ENCODE data around the gene EAF1. TPM values are rescaled to one million over a fixed set of nuclear protein-coding genes. Genes with fewer than 3 reads are reported as not detected.

Gene EAF1
- total RNA-seq, 1 experiment from 2014 or later: 16.0 TPM

- Histone ChIP-seq H3K4me3 (peak overlapping the region; percentile 86), H3K4me1 (replicated peaks) (peaks cover 7% of the 10 kb centered on the region), H3K27ac (peak overlapping the region; percentile 25; the same call in 1 of the 2 replicates), H3K36me3 (peaks cover 46% of the 10 kb centered on the region), H3K9me3 (replicated peaks) (no peaks in the 10 kb centered on the region), H3K27me3 (replicated peaks) (no peaks in the 10 kb centered on the region)
- peak in 1 of 2 experiments; percentile 15 for DNase-seq (ENCODE audit: low read depth in 1 of 2, low spot score in 2 of 2)
Measured at GRCh38 chr3:15428539-15428938, 1.1 kb downstream of the EAF1 start.

GRCh38 chr3:15429080-15429479 is 1.7 kb downstream of the EAF1 start:
- H3K4me3 ChIP-seq: peak overlapping the region; percentile 86; the same call in 1 of the 2 replicates
- H3K27ac ChIP-seq: no peak overlapping the region; the same call in 1 of the 2 replicates
- DNase-seq (ENCODE audit: low read depth in 1 of 2, low spot score in 2 of 2): no peak
- H3K4me1 ChIP-seq (replicated peaks): peaks cover 7% of the 10 kb centered on the region
- no peaks in the 10 kb centered on the region for H3K9me3 ChIP-seq (replicated peaks)
- peaks cover 50% of the 10 kb centered on the region for H3K36me3 ChIP-seq
- no peaks in the 10 kb centered on the region for H3K27me3 ChIP-seq (replicated peaks)

DNA sequence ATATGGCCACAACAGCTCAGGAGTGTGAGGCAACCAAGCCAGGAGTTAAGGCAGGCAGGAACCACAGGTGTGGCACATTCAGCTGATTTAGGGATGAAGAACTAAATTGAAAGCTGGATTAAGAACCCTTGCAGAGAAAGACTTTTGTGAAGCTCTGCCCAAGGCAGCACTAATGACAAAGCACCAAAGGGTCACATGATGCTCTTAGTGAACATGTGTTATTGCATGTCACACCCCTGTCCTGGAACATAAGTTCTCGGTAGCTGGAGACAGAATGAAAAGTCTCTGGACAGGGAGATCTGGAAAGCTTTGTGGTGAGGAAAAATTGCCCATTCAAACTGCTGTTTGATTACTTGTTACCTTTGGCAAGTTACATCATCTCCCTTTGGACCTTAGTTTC is 3.2 kb downstream of the EAF1 start:
- no peaks in the 10 kb centered on the region for H3K27me3 ChIP-seq (replicated peaks)
- no peaks in the 10 kb centered on the region for H3K9me3 ChIP-seq (replicated peaks)
- H3K36me3 ChIP-seq: peaks cover 57% of the 10 kb centered on the region
- H3K4me3 ChIP-seq: no peak overlapping the region
- peaks cover 7% of the 10 kb centered on the region for H3K4me1 ChIP-seq (replicated peaks)
- no peak overlapping the region for H3K27ac ChIP-seq
- DNase-seq (ENCODE audit: low read depth in 1 of 2, low spot score in 2 of 2): no peak

GRCh38 chr3:15431256-15431837 is 3.9 kb downstream of the EAF1 start:
- H3K4me1 ChIP-seq (replicated peaks): peaks cover 7% of the 10 kb centered on the region
- no peak overlapping the region for H3K4me3 ChIP-seq
- DNase-seq (ENCODE audit: low read depth in 1 of 2, low spot score in 2 of 2): no peak
- peaks cover 63% of the 10 kb centered on the region for H3K36me3 ChIP-seq
- no peaks in the 10 kb centered on the region for H3K27me3 ChIP-seq (replicated peaks)
- H3K27ac ChIP-seq: no peak overlapping the region
- H3K9me3 ChIP-seq (replicated peaks): no peaks in the 10 kb centered on the region

DNA sequence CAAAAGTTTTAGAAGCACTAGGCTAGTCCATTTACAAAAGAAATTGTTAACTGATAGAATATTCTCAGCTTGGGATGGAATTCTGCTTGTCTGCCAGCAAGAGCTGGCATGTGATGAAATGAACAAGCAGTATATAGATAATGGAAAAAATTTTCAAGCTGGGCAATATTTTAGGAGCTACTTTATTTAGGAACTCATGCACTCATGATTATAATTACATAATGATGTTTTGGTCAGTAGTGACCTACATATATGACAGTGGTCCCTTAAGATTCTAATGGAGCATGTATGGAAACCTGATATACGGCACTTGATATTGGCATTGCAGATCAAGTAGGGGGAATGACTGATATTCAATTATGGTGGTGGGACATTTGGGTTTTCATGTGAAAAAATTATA is 6.1 kb downstream of the EAF1 start:
- H3K36me3 ChIP-seq: peaks cover 69% of the 10 kb centered on the region

DNA sequence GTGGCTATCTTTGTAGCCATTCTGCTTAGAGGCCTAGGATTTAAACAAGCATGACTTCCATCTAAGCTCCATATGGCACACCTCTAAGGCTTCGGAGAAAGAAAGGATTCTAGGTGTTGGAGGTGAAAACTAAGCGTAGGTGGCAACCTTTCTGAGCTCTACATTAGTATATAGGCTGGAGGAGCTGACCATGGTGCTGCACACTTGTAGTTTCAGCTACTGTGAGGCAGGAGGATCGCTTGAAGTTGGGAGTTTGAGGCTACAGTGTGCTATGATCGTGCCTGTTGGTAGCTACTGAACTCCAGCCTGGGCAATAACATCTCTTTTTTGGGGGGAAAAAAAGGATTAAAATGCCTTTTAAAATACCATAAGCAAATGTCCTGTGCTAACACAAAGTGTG is 7.4 kb downstream of the EAF1 start:
- H3K27me3 ChIP-seq (replicated peaks): no peaks in the 10 kb centered on the region
- no peaks in the 10 kb centered on the region for H3K9me3 ChIP-seq (replicated peaks)
- no peak overlapping the region for H3K27ac ChIP-seq
- DNase-seq (ENCODE audit: low read depth in 1 of 2, low spot score in 2 of 2): no peak
- H3K4me1 ChIP-seq (replicated peaks): no peaks in the 10 kb centered on the region
- no peak overlapping the region for H3K4me3 ChIP-seq
- H3K36me3 ChIP-seq: peaks cover 76% of the 10 kb centered on the region

More for the DNA sequence above, 6.1 kb downstream of the EAF1 start:
- Histone ChIP-seq H3K9me3 (replicated peaks) (no peaks in the 10 kb centered on the region), H3K4me3 (no peak overlapping the region), H3K27me3 (replicated peaks) (no peaks in the 10 kb centered on the region), H3K4me1 (replicated peaks) (peaks cover 4% of the 10 kb centered on the region), H3K27ac (no peak overlapping the region)
- DNase-seq (ENCODE audit: low read depth in 1 of 2, low spot score in 2 of 2): no peak

DNA sequence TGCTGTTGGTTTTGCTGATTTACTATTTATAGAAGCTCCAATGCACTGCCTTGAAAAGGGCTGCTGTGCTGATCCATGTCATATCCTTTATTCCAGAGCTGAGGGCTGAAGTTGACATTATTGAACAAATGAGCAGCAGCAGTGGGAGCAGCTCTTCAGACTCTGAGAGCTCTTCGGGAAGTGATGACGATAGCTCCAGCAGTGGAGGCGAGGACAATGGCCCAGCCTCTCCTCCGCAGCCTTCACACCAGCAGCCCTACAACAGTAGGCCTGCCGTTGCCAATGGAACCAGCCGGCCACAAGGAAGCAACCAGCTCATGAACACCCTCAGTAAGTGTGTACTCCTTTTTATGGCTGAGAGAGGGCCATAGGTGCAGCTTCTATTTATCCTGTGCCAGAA is 8.8 kb downstream of the EAF1 start:
- Histone ChIP-seq H3K27me3 (replicated peaks) (no peaks in the 10 kb centered on the region), H3K4me3 (no peak overlapping the region), H3K27ac (no peak overlapping the region), H3K4me1 (replicated peaks) (no peaks in the 10 kb centered on the region), H3K9me3 (replicated peaks) (no peaks in the 10 kb centered on the region), H3K36me3 (peaks cover 80% of the 10 kb centered on the region)
- no peak for DNase-seq (ENCODE audit: low read depth in 1 of 2, low spot score in 2 of 2)

DNA sequence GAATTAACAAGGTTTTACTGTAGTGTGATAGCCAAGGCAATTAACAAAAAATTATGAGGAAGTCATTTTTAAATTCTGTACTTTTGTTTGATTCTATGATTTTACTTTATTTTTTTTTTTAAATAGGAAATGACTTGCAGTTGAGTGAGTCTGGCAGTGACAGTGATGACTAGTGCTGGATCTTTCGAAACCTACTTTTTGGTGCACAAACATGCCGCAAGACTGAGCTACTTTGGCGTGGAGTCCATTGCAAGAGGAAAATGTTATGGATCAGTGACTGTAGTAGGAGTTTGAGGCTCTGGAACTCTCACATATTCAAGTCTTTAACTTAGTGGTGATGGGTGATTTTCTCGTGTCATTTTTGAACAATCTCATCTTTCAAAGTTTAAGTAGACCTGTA is 11.6 kb downstream of the EAF1 start:
- H3K4me1 ChIP-seq (replicated peaks): no peaks in the 10 kb centered on the region
- no peak overlapping the region for H3K27ac ChIP-seq
- no peaks in the 10 kb centered on the region for H3K27me3 ChIP-seq (replicated peaks)
- H3K4me3 ChIP-seq: no peak overlapping the region
- peaks cover 67% of the 10 kb centered on the region for H3K36me3 ChIP-seq
- no peak for DNase-seq (ENCODE audit: low read depth in 1 of 2, low spot score in 2 of 2)
- H3K9me3 ChIP-seq (replicated peaks): no peaks in the 10 kb centered on the region

DNA sequence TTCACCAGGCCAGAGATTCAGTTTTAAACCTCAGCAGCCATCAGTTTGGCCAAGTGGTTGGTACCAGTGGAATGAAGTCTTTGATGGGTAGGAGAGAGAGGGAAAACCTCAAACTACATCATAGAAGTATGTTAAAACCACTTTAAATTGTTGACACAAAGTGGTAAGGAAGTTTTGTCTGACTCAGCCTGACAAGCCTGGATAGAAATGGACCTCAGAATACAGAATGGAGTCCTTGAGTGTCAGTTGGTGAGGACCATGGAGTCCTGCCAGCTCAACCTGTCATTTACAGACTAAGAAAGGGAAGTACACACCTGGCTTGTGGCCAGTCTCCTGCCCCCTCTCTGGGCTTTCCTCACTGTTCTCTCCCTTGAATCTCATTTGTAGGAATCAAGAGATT is 12.1 kb downstream of the EAF1 start:
- Histone ChIP-seq H3K9me3 (replicated peaks) (no peaks in the 10 kb centered on the region), H3K36me3 (peaks cover 64% of the 10 kb centered on the region), H3K27ac (no peak overlapping the region), H3K27me3 (replicated peaks) (no peaks in the 10 kb centered on the region), H3K4me1 (replicated peaks) (no peaks in the 10 kb centered on the region), H3K4me3 (no peak overlapping the region)
- no peak for DNase-seq (ENCODE audit: low read depth in 1 of 2, low spot score in 2 of 2)

DNA sequence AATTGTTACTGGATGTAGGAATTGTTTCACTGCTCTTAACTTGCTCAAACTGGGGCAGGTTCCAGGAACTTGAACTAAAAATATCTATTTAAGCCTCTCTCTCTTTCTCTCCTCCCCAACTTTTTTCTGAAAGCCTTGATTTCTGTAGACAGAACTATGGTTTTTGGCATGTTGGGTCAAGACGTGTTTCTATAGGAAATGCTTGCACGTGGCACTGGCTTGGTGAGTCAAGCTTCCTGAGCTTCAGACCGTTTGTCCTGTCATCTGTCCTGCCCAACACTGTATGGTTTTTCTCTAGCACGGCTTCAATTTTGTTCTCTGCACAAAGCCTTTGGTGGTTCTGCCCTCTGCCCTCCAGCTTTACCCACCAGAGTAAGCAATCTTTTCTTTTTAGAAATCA is 13.5 kb downstream of the EAF1 start:
- H3K27me3 ChIP-seq (replicated peaks): no peaks in the 10 kb centered on the region
- H3K36me3 ChIP-seq: peaks cover 50% of the 10 kb centered on the region
- no peak overlapping the region for H3K27ac ChIP-seq
- no peaks in the 10 kb centered on the region for H3K4me1 ChIP-seq (replicated peaks)
- H3K4me3 ChIP-seq: no peak overlapping the region
- H3K9me3 ChIP-seq (replicated peaks): no peaks in the 10 kb centered on the region
- DNase-seq (ENCODE audit: low read depth in 1 of 2, low spot score in 2 of 2): no peak

GRCh38 chr3:15443826-15444524 is 16.6 kb downstream of the EAF1 start:
- no peaks in the 10 kb centered on the region for H3K9me3 ChIP-seq (replicated peaks)
- no peak overlapping the region for H3K4me3 ChIP-seq
- no peak overlapping the region for H3K27ac ChIP-seq
- peaks cover 27% of the 10 kb centered on the region for H3K36me3 ChIP-seq
- no peaks in the 10 kb centered on the region for H3K27me3 ChIP-seq (replicated peaks)
- no peak for DNase-seq (ENCODE audit: low read depth in 1 of 2, low spot score in 2 of 2)
- no peaks in the 10 kb centered on the region for H3K4me1 ChIP-seq (replicated peaks)

- H3K27me3 ChIP-seq (replicated peaks): no peaks in the 10 kb centered on the region
- DNase-seq (ENCODE audit: low read depth in 1 of 2, low spot score in 2 of 2): no peak
Measured at GRCh38 chr3:15449489-15450224, 22.3 kb downstream of the EAF1 start.

DNA sequence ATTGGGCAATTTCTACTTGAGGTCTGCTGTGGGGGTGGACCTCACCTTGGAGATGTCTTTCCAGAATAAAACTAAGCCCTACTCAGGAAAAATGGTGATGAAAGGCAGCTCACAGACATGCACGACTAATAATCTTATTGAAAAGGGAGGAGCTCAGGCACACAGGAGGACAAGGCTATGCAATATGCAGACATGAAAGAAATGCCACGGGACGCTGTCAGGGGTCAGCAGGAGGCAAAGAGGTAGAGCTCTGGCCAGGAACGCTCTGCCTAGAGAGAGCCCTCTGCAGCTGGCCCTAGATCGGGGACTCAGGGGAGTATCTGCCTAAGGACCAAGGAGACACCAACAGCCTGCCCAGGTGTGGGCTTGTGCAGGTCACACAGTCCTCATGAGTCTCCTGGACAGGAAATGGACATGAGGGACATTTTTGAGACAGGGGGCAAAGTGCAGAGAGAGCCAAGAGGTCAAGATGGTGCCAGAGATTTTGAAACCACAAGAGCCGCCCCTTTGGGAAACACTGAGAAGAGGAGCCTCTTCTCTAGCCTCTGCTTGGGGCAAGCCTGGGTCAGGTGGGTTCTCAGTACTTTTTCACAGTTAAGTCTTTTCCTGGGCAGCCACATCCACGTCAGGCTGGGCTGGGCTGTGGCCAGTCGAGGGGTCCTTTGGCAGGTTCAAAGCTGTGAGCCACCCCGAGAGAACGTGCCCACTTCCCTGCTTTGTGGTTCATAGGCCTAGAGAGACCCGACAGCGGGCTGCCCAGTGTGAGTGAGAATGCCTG is 23.2 kb downstream of the EAF1 start:
- Histone ChIP-seq H3K27ac (no peak overlapping the region), H3K36me3 (no peaks in the 10 kb centered on the region), H3K4me3 (no peak overlapping the region), H3K27me3 (replicated peaks) (no peaks in the 10 kb centered on the region), H3K4me1 (replicated peaks) (no peaks in the 10 kb centered on the region), H3K9me3 (replicated peaks) (no peaks in the 10 kb centered on the region)
- no peak for DNase-seq (ENCODE audit: low read depth in 1 of 2, low spot score in 2 of 2)

More at GRCh38 chr3:15449489-15450224, 22.3 kb downstream of the EAF1 start:
- Histone ChIP-seq H3K9me3 (replicated peaks) (no peaks in the 10 kb centered on the region), H3K36me3 (no peaks in the 10 kb centered on the region), H3K27ac (no peak overlapping the region), H3K4me3 (no peak overlapping the region), H3K4me1 (replicated peaks) (no peaks in the 10 kb centered on the region)

Data from SJSA1 (cell line).